Heart left ventricle (tissue), 16 donors: ENCODE results near the gene CDC34. TPM values are rescaled to one million over a fixed set of nuclear protein-coding genes. Genes with fewer than 3 reads are reported as not detected.

Experiments
- ATAC-seq, 4 donors: fragments of 200-7000 bp; cut with Tn5 transposase; one replicate each; pipeline ENCODE4 v1.9.1; 2020 to 2022; ENCODE audit warnings: moderate library complexity in 4 of 4, mild to moderate bottlenecking in 3 of 4, moderate number of reproducible peaks in 1 of 4
- DNase-seq, 5 donors: peaks; one replicate each; pipeline ENCODE4 v3.0.0-alpha.2; 2020
- H3K27ac ChIP-seq, 12 donors: fragments of 200-600 bp; sonication (generic) in 4 of 12; one replicate each; pipeline versions ENCODE4 v1.5.0 to v1.8.0; 2016 to 2022; ENCODE audit warnings: mild to moderate bottlenecking in 2 of 12
- H3K27me3 ChIP-seq, 9 donors: fragments of 200-600 bp; sonication (generic) in 2 of 9; one replicate each; pipeline versions ENCODE4 v1.5.1 to v1.8.0; 2016 to 2022; ENCODE audit warnings: mild to moderate bottlenecking in 3 of 9
- H3K36me3 ChIP-seq, 9 donors: fragments of 200-600 bp; sonication (generic) in 2 of 9; one replicate each; pipeline versions ENCODE4 v1.5.0 to v1.8.0; 2018 to 2022; ENCODE audit warnings: mild to moderate bottlenecking in 2 of 9
- H3K4me1 ChIP-seq, 12 donors: fragments of 200-600 bp; sonication (generic) in 4 of 12; one replicate each; pipeline versions ENCODE4 v1.5.0 to v1.8.0; 2016 to 2022; ENCODE audit warnings: mild to moderate bottlenecking in 3 of 12
- H3K4me3 ChIP-seq, 12 donors: fragments of 200-600 bp; sonication (generic) in 4 of 12; one replicate each; pipeline versions ENCODE4 v1.5.0 to v1.8.0; 2017 to 2022; ENCODE audit warnings: mild to moderate bottlenecking in 9 of 12, moderate library complexity in 4 of 12
- H3K9me3 ChIP-seq, 12 donors: fragments of 200-600 bp; sonication (generic) in 4 of 12; one replicate each; pipeline versions ENCODE4 v1.5.0 to v1.8.0; 2016 to 2022; ENCODE audit warnings: mild to moderate bottlenecking in 1 of 12
- CTCF ChIP-seq, 12 donors: fragments of 200-600 bp; sonication (generic) in 4 of 12; IDR thresholded peaks; one replicate each; pipeline versions ENCODE4 v1.5.0 to v1.8.0; 2018 to 2022; ENCODE audit warnings: antibody characterized with exemption in 12 of 12, mild to moderate bottlenecking in 5 of 12
- POLR2A ChIP-seq, 2 donors: fragments of 450-650 bp; IDR thresholded peaks; one replicate each; pipeline ENCODE4 v1.6.1; 2017; ENCODE audit warnings: antibody characterized with exemption in 2 of 2, mild to moderate bottlenecking in 2 of 2, moderate library complexity in 2 of 2
- WGBS, 4 donors: extraction: QIAGEN DNeasy Blood & Tissue Kit in 2 of 4; methylation state at CpG; one replicate each; pipeline versions ENCODE4 v1.1.5 to v1.1.7; 2013 to 2018; 5-methylcytosine and 5-hydroxymethylcytosine counted together
- intact Hi-C, 10 donors: fragments of 100-400 bp; cut with DNase I; formaldehyde crosslinking; loops; one replicate each; pipeline versions ENCODE4 v1.11.1 to v1.14.2; 2022
- polyA plus RNA-seq, 2 donors: library from polyadenylated mRNA; stranded (reverse); fragments of 200-250 nt; gene quantifications; one replicate each; pipeline ENCODE4 v1.2.3, GENCODE V29; 2013
- total RNA-seq, 9 donors: library from RNA; depleted of rRNA in 2 of 9; stranded (reverse); fragments of >200 nt in 2 of 9; fragmentation: NEBNext Ultra II Directional in 3 of 9; extraction: Animal tissue kit (Norgen Biotek cat#: 25700) in 3 of 9; gene quantifications; one replicate each; pipeline versions ENCODE4 v1.1.0 to v1.2.4, GENCODE V29; 2016 to 2023
- donor health status: ischemic (EF 13 %, LVEDD 7.1; RV severe dilation, severe dysfunction).
- donor health status: healthy with polysubstance abuse.
- donor health status: DM: no; HTN: yes; CAD: no.
- donor health status: DM: no; HTN: no; CAD: no.
- donor health status: ischemic (EF 25% LVEDD 6.9; RV normal size, moderate dysfunction).
- donor health status: ischemic (EF 25% LVEDD 5.7; RV mildly dilated, moderate dysfunction).
- donor health status: healthy.
- donor health status: DM: yes; HTN: yes; CAD: no.
- donor health status: ischemic (EF 35%, LVEDD 5.7; RV mildly dilated, moderate dysfunction).
- donor health status: nonischemic (EF 11% LVEDD 7.7; RV severe dilation, severe dysfunction).
- donor health status: DM: yes; HTN: yes; CAD: no.
- donor health status: PGD.
- donor health status: ischemic (EF 29% LVEDD 5.4; RV normal size, mild dysfunction).
- donor health status: nonischemic (EF 23%, LVEDD 6.1; RV moderate dilation, normal function).

CDC34 gene
- total and polyA plus RNA-seq, 11 donors = 61.9 to 200 (median 99.9) TPM

- WGBS, 4 donors = 77 to 90% (median 87%) methylated on average over 10 to 30 of the region's 30 CpGs
- no peak overlapping the region for H3K4me3 ChIP-seq
- no peak for TF ChIP-seq CTCF (IDR thresholded peaks at IDR 0.05)
- intact Hi-C loops = loop anchor here in 3 of 10 donors (10.0 kb wide), 2 partner anchors 95 to 195 kb away; partner anchors contain the start of genes FGF22 (in 1 of the 3) and POLRMT (in 1 of the 3)
- peak in 1 of 4 donors; percentile 61 for ATAC-seq
- peak in 1 of 5 donors; percentile 73 for DNase-seq
- peak overlapping the region in 1 of 12 donors; percentile 7 for H3K27ac ChIP-seq
- H3K27me3 ChIP-seq = no peaks in the 10 kb centered on the region
- peaks cover 2 to 74% (median 60%) of the 10 kb centered on the region in 9 donors for H3K36me3 ChIP-seq
- H3K9me3 ChIP-seq = no peaks in the 10 kb centered on the region
- peaks cover 7 to 34% (median 13%) of the 10 kb centered on the region in 12 donors for H3K4me1 ChIP-seq
Observed at GRCh38 chr19:539429-540030, 8.0 kb downstream of the CDC34 start.

GRCh38 chr19:540867-541637, 9.5 kb downstream of the CDC34 start:
- H3K36me3 ChIP-seq = peaks cover 2 to 62% (median 52%) of the 10 kb centered on the region in 9 donors

GRCh38 chr19:541699-542098, 10.1 kb downstream of the CDC34 start:
- Histone ChIP-seq H3K4me1 (peaks cover 0 to 23% (median 2%) of the 10 kb centered on the region in 12 donors), H3K36me3 (peaks cover 2 to 55% (median 45%) of the 10 kb centered on the region in 9 donors), H3K9me3 (no peaks in the 10 kb centered on the region), H3K4me3 (no peak overlapping the region), H3K27me3 (no peaks in the 10 kb centered on the region), H3K27ac (no peak overlapping the region)
- DNase-seq = no peak
- intact Hi-C loops = loop anchor here in 2 of 10 donors (10.0 kb wide), 1 partner anchor 193 kb away; no protein-coding TSS in a partner anchor
- 92 to 95% (median 93%) methylated on average over 2 to 26 of the region's 26 CpGs for WGBS, 4 donors
- no peak for ATAC-seq
- TF ChIP-seq CTCF (IDR thresholded peaks at IDR 0.05) = no peak
- no peak for TF ChIP-seq POLR2A (IDR thresholded peaks at IDR 0.05)

More at GRCh38 chr19:540867-541637, 9.5 kb downstream of the CDC34 start:
- no peaks in the 10 kb centered on the region for H3K9me3 ChIP-seq
- no peak for ATAC-seq
- intact Hi-C loops = loop anchor here in 2 of 10 donors (10.0 kb wide), 1 partner anchor 194 kb away; no protein-coding TSS in a partner anchor
- no peak overlapping the region for H3K27ac ChIP-seq
- DNase-seq = no peak
- 89 to 92% (median 90%) methylated on average over 51 of the region's 51 CpGs for WGBS, 4 donors
- peaks cover 0 to 23% (median 2%) of the 10 kb centered on the region in 12 donors for H3K4me1 ChIP-seq
- TF ChIP-seq POLR2A (IDR thresholded peaks at IDR 0.05) (no peak), CTCF (IDR thresholded peaks at IDR 0.05) (no peak)
- H3K4me3 ChIP-seq = no peak overlapping the region
- no peaks in the 10 kb centered on the region for H3K27me3 ChIP-seq
